MG63 (cell line): ENCODE results near the gene RPN2. TPM values are rescaled to one million over a fixed set of nuclear protein-coding genes. Genes with fewer than 3 reads are reported as not detected.

Source experiments
- DNase-seq: peaks from one replicate; pipeline ENCODE4 v3.0.0-alpha.2; 2020
- H3K27me3 ChIP-seq: fragments of 250-450 bp; sonication (Bioruptor Pico); 2 replicates; pipeline ENCODE4 v1.5.1; 2020; ENCODE audit warnings: mild to moderate bottlenecking, moderate library complexity
- H3K36me3 ChIP-seq: fragments of 250-450 bp; sonication (Bioruptor Pico); 2 replicates; pipeline ENCODE4 v1.5.1; 2020; ENCODE audit warnings: mild to moderate bottlenecking, moderate library complexity
- H3K4me3 ChIP-seq: fragments of 250-450 bp; sonication (Bioruptor Pico); 2 replicates; pipeline ENCODE4 v1.5.1; 2020; ENCODE audit warnings: mild to moderate bottlenecking, moderate library complexity
- H3K9me3 ChIP-seq: fragments of 250-450 bp; sonication (Bioruptor Pico); 2 replicates; pipeline ENCODE4 v1.5.1; 2020; ENCODE audit warnings: mild to moderate bottlenecking, moderate library complexity
- total RNA-seq: library from RNA; depleted of rRNA; stranded (reverse); fragments of >200 nt; shearing (Covaris generic); gene quantifications from 2 replicates; pipeline ENCODE4 v1.2.3, GENCODE V29; 2014; ENCODE audit warnings: low replicate concordance; rRNA removed

The RPN2 gene
- total RNA-seq, 1 experiment from 2014 or later: 488 TPM

- no peaks in the 10 kb centered on the region for H3K36me3 ChIP-seq
Observed at GRCh38 chr20:37283530-37284195, 104.5 kb downstream of the RPN2 start.

GRCh38 chr20:37284691-37285161 lies 105.6 kb downstream of the RPN2 start:
- Histone ChIP-seq H3K9me3 (no peaks in the 10 kb centered on the region), H3K27me3 (no peaks in the 10 kb centered on the region), H3K36me3 (peaks cover 2% of the 10 kb centered on the region), H3K4me3 (no peak overlapping the region)
- DNase-seq: no peak

More at GRCh38 chr20:37283530-37284195, 104.5 kb downstream of the RPN2 start:
- H3K27me3 ChIP-seq: no peaks in the 10 kb centered on the region
- no peak overlapping the region for H3K4me3 ChIP-seq
- DNase-seq: no peak
- no peaks in the 10 kb centered on the region for H3K9me3 ChIP-seq

- DNase-seq: no peak
- peaks cover 9% of the 10 kb centered on the region for H3K36me3 ChIP-seq
- H3K27me3 ChIP-seq: no peaks in the 10 kb centered on the region
- no peaks in the 10 kb centered on the region for H3K9me3 ChIP-seq
- H3K4me3 ChIP-seq: no peak overlapping the region
Observed at GRCh38 chr20:37285664-37286374, 106.7 kb downstream of the RPN2 start.

- Histone ChIP-seq H3K27me3 (no peaks in the 10 kb centered on the region), H3K9me3 (0 out of 2 replicates have a peak, but pooled peaks cover 2% of the 10 kb centered on the region), H3K4me3 (no peak overlapping the region), H3K36me3 (peaks cover 31% of the 10 kb centered on the region)
- DNase-seq: peak; percentile 92
Observed at GRCh38 chr20:37288091-37288490, 109.0 kb downstream of the RPN2 start.

GRCh38 chr20:37290158-37290810 lies 111.2 kb downstream of the RPN2 start:
- Histone ChIP-seq H3K27me3 (no peaks in the 10 kb centered on the region), H3K4me3 (peak overlapping the region; percentile 99), H3K36me3 (peaks cover 42% of the 10 kb centered on the region), H3K9me3 (0 out of 2 replicates have a peak, but pooled peaks cover 2% of the 10 kb centered on the region)
- DNase-seq: no peak

Other genes with a start within 250 kb of the RPN2 start
- 13.6 and 26.3 TPM in 2 replicates for gene SAMHD1, start 227.6 kb upstream of the RPN2 start, total RNA-seq
- 11.1 and 18.3 TPM in 2 replicates for gene RBL1, start 83.3 kb upstream of the RPN2 start, total RNA-seq
- gene MROH8, start 218 bp downstream of the RPN2 start, total RNA-seq: 0.63 TPM in 1 of 2 replicates, not detected in the other
- not detected in 2 replicates for gene GHRH, start 82.5 kb downstream of the RPN2 start, total RNA-seq
- 72.7 and 107 TPM in 2 replicates for gene MANBAL, start 110.3 kb downstream of the RPN2 start, total RNA-seq
- gene SRC, start 166.8 kb downstream of the RPN2 start, total RNA-seq: 25.4 and 33.0 TPM in 2 replicates